GM12878 (cell line): ENCODE data around the gene TBCD. TPM values are rescaled to one million over a fixed set of nuclear protein-coding genes. Genes with fewer than 3 reads are reported as not detected.

Experiments
- ATAC-seq: fragments of 200-7000 bp; cut with Tn5 transposase; 3 replicates; pipeline ENCODE4 v1.9.1; 2020; ENCODE audit warnings: mild to moderate bottlenecking, moderate library complexity
- BruUV-seq: library from RNA; stranded (reverse); fragments of 400-500 nt; replicated peaks from 2 replicates; lab custom pipeline; 2021; lab: Mats Ljungman, UMichigan
- CTCF ChIA-PET: fragments of 300-600 bp; sonication (Branson Sonifier 250); formaldehyde crosslinking; extraction: SDS; loops from one replicate; lab custom pipeline; 2021; ENCODE audit warnings: inconsistent platforms; lab: Yijun Ruan, JAX
- POLR2A ChIA-PET: fragments of 350-600 bp; formaldehyde crosslinking; extraction: SDS; loops from one replicate; lab custom pipeline; 2021; ENCODE audit warnings: inconsistent platforms; lab: Charles Lee
- RAD21 ChIA-PET: fragments of 300-600 bp; sonication (Branson Sonifier 250); formaldehyde crosslinking; loops from one replicate; lab custom pipeline; 2023; ENCODE audit warnings: antibody characterized with exemption; ENCODE audit not compliant: unreplicated experiment; lab: Charles Lee
- SMC1A ChIA-PET: fragments of 300-600 bp; sonication (Branson Sonifier 250); formaldehyde crosslinking; loops from one replicate; lab custom pipeline; 2023; ENCODE audit not compliant: unreplicated experiment, uncharacterized antibody; lab: Charles Lee
- DNase-seq: peaks from one replicate; pipeline ENCODE4 v3.0.0-alpha.2; 2011; ENCODE audit warnings: low read depth, low spot score
- FAIRE-seq: peaks from 3 replicates; lab custom pipeline; 2011; peaks lifted over from hg19 to GRCh38; lab: Jason Lieb, UNC
- H2AFZ ChIP-seq: 2 replicates; pipeline ENCODE4 v1.6.0; 2011; ENCODE audit warnings: low read depth, low read length, control low read depth; ENCODE audit not compliant: control insufficient read depth
- H3K27ac ChIP-seq: 2 replicates; pipeline ENCODE4 v1.5.1; 2011; ENCODE audit warnings: control low read depth; ENCODE audit not compliant: control insufficient read depth, insufficient read depth
- H3K27me3 ChIP-seq, 2 experiments: replicated peaks in 1 of 2; 2 replicates each; pipeline versions ENCODE4 v1.6.0 to v1.6.1; 2011; ENCODE audit warnings: low read length in 1 of 2; ENCODE audit not compliant: control insufficient read depth in 2 of 2, insufficient read depth in 2 of 2
- H3K36me3 ChIP-seq, 2 experiments: 2 replicates each; pipeline ENCODE4 v1.5.1; 2011; ENCODE audit warnings: low read length in 1 of 2; ENCODE audit not compliant: control insufficient read depth in 2 of 2, insufficient read depth in 2 of 2
- H3K4me1 ChIP-seq: 2 replicates; pipeline ENCODE4 v1.6.1; 2011; ENCODE audit warnings: mild to moderate bottlenecking, low read length, moderate library complexity, mixed read lengths; ENCODE audit not compliant: control insufficient read depth, insufficient read depth
- H3K4me2 ChIP-seq: 2 replicates; pipeline ENCODE4 v1.6.0; 2011; ENCODE audit warnings: control low read depth; ENCODE audit not compliant: control insufficient read depth, insufficient read depth
- H3K4me3 ChIP-seq: fragments of 200-600 bp; sonication (generic); 2 replicates; pipeline ENCODE4 v1.5.1; 2016
- H3K79me2 ChIP-seq: 2 replicates; pipeline ENCODE4 v1.6.0; 2011; ENCODE audit warnings: low read length; ENCODE audit not compliant: control insufficient read depth, insufficient read depth
- H3K9ac ChIP-seq: 2 replicates; pipeline ENCODE4 v1.8.0; 2011; ENCODE audit warnings: low read length, control low read depth, mixed read lengths; ENCODE audit not compliant: control insufficient read depth, insufficient read depth
- H3K9me3 ChIP-seq: replicated peaks from 3 replicates; pipeline ENCODE4 v1.5.1; 2011; ENCODE audit warnings: mild to moderate bottlenecking, low read length; ENCODE audit not compliant: control insufficient read depth, insufficient read depth
- H4K20me1 ChIP-seq: 2 replicates; pipeline ENCODE4 v1.6.0; 2011; ENCODE audit not compliant: control insufficient read depth, insufficient read depth
- CHD1 ChIP-seq: IDR thresholded peaks from 2 replicates; pipeline ENCODE4 v1.6.1; 2012; ENCODE audit warnings: low read depth, low read length, improper control_type of control experiment
- IKZF1 ChIP-seq: fragments of 450-650 bp; conservative IDR thresholded peaks from 2 replicates; pipeline ENCODE4 v1.6.1; 2017; ENCODE audit warnings: antibody characterized with exemption, mild to moderate bottlenecking
- MYC ChIP-seq: IDR thresholded peaks from 2 replicates; pipeline ENCODE4 v1.6.1; 2011; ENCODE audit warnings: mild to moderate bottlenecking, low read length, moderate library complexity, inconsistent platforms; ENCODE audit not compliant: insufficient read depth, insufficient replicate concordance, insufficient read length, severe bottlenecking
- RELA ChIP-seq: fragments of 450-650 bp; IDR thresholded peaks from 2 replicates; pipeline ENCODE4 v1.8.0; 2014; ENCODE audit warnings: borderline replicate concordance; ENCODE audit not compliant: partially characterized antibody
- RUNX3 ChIP-seq: IDR thresholded peaks from 2 replicates; pipeline ENCODE4 v1.6.1; 2012; ENCODE audit warnings: low read length, inconsistent platforms
- SUPT20H ChIP-seq: IDR thresholded peaks from 2 replicates; pipeline ENCODE4 v1.6.1; 2011; ENCODE audit warnings: low read depth, mild to moderate bottlenecking, low read length, moderate library complexity, borderline replicate concordance; ENCODE audit not compliant: control insufficient read depth
- ZBED1 ChIP-seq: IDR thresholded peaks from 2 replicates; pipeline ENCODE4 v1.6.1; 2016; ENCODE audit warnings: borderline replicate concordance
- WGBS: methylation state at CpG from one replicate; pipeline ENCODE4 v1.1.6; 2016; ENCODE audit warnings: low lambda C conversion rate; ENCODE audit not compliant: insufficient replicate concordance, insufficient coverage; ENCODE audit errors: missing lambda C conversion rate; 5-methylcytosine and 5-hydroxymethylcytosine counted together
- in situ Hi-C: fragments of 300-500 bp; cut with MboI; formaldehyde crosslinking; loops from 9 replicates; pipeline ENCODE4 v1.14.3; 2018; ENCODE audit warnings: mixed read lengths
- intact Hi-C: fragments of 100-400 bp; cut with micrococcal nuclease; formaldehyde crosslinking; loops from one replicate; pipeline ENCODE4 v1.14.2; 2022; ENCODE audit not compliant: unreplicated experiment
- polyA plus RNA-seq, 11 experiments: library from polyadenylated mRNA; depleted of rRNA in 4 of 11; unstranded in 6 of 11; stranded (reverse) in 5 of 11; fragments of >200 nt; fragmentation: Nextera tagmentation in 4 of 11; fragmentation: Illumina TruSeq in 1 of 11; extraction: Ambion mirVana in 4 of 11; extraction: Trizol in 1 of 11; gene quantifications; 1 replicate in 1 of 11; 2 replicates in 10 of 11; pipeline versions ENCODE4 v1.2.1 to v1.2.3, GENCODE V29; 2011 to 2016; ENCODE audit warnings: inconsistent platforms in 2 of 11, missing spikeins in 2 of 11, low read depth in 1 of 11
- total RNA-seq, 4 experiments: library from RNA; depleted of rRNA in 3 of 4; stranded (reverse); fragments of >200 nt in 3 of 4; fragmentation: Illumina TruSeq in 1 of 4; extraction: Trizol in 1 of 4; gene quantifications; 2 replicates each; pipeline versions ENCODE4 v1.2.1 to v1.2.3, GENCODE V29; 2013 to 2021

Gene TBCD
- total and polyA plus RNA-seq, 10 of the 15 experiments (the other 5 are each of a cell fraction or from before 2014, with no cell fraction given), result 10.3 to 114 (median 52.4) TPM

DNA sequence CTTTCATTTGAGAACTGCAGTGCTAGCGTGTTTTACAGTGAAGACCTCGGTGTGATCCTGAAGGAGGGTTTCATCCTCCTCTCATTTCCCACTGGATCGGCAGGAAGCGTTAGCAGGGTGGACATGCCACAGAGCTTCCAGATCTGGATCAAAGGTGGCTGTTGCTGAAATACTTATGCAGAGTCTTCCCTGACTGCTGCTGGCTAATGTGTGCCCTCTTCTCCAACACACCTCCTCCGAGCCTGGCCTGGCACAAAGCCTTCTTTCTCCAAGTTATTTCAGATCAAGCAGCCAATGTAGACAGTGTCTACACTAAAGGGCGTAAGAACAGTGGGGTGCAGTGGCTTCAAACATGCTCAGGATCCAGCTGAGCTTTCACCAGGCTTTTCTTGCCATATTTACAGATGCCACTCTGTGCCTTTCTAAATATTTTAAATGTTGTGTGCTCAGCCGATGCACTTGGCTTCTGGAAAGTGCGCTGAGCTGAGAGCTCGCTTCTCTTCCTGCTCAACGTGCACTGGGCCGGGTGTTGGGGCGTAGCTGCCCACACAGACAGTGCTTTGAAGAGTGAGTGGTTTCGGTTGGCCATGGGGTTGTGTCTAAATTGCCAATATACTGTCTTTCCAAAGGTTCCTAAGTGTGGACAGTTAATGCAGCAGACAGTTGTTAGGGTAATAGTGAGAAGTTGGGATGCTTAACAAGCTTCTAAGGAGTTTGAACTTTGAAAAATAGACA, 85.9 kb downstream of the TBCD start (continued):
- TF ChIP-seq RELA (no peak), ZBED1 (no peak)
- TF ChIP-seq, all 136 proteins: peak for 0

DNA sequence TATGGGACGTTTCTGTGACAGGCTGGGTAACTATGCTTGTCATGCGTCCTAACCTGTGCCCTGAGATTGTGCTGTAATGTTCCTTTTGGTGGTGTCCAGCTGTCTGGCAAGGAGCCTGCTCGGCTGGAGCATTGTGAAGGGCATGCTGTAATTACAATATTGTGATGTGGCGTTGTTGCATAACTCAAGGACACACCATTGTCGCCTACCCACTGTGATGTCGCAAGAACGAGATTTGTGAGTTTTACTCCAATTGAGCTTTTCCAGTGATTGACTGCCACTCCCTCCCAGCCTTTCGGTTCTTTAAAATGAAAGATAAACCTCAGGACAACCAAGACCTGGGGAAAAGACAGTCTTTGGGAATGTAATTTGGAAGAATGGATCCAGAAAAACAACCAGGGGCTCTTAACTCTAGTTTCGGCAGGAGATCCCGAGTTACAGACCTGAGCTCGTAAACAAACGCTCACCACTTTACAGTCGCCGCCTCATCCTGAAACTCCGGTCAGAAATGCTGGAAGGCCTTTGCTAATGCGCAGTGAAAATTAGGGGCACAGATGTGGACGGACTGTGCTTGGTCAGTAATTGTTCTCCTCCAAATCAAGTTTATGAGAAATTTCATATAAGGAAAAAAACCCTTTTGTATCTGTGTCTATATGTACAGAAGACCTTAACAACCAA, 86.7 kb downstream of the TBCD start:
- FAIRE-seq, result no peak
- no peak overlapping the region for H3K27ac ChIP-seq
- no peak overlapping the region for H3K9ac ChIP-seq
- no peaks in the 10 kb centered on the region for H3K9me3 ChIP-seq
- no peak for ATAC-seq
- 91% methylated on average over 17 of the region's 17 CpGs for WGBS
- TF ChIP-seq IKZF1, result no peak
- TF ChIP-seq SUPT20H, result no peak
- no peak for TF ChIP-seq CHD1
- no peak for TF ChIP-seq MYC
- no peak for TF ChIP-seq RUNX3
- no peak overlapping the region for H3K4me2 ChIP-seq
- in situ Hi-C loops (no loop called here), intact Hi-C loops (no loop called here)
- no peaks in the 10 kb centered on the region for H4K20me1 ChIP-seq
- H2AFZ ChIP-seq, result no peak overlapping the region
- H3K36me3 ChIP-seq, result peaks cover 0 to 2% of the 10 kb centered on the region in 2 experiments; a peak in 2 of 4 replicates
- BruUV-seq, result no TSS peak
- no peak for DNase-seq
- ChIA-PET CTCF (interaction anchor here (1.1 to 1.6 kb wide), 3 partner anchors 25 to 170 kb away, joined by 3 to 4 read pairs (median 4); no protein-coding TSS in a partner anchor), RAD21 (no interaction called here), POLR2A (no interaction called here), SMC1A (interaction anchor here (0.7 to 1.0 kb wide), 2 partner anchors 25 to 46 kb away, joined by 3 read pairs; no protein-coding TSS in a partner anchor)
- no peaks in the 10 kb centered on the region for H3K79me2 ChIP-seq
- H3K27me3 ChIP-seq, result no peaks in the 10 kb centered on the region
- no peak overlapping the region for H3K4me3 ChIP-seq
- no peaks in the 10 kb centered on the region for H3K4me1 ChIP-seq
